ENCODE results near the gene MTARC2. TPM values are rescaled to one million over a fixed set of nuclear protein-coding genes. Genes with fewer than 3 reads are reported as not detected.

MTARC2 gene
- total RNA-seq (2021) (12.5 to 15.5 TPM (median 15.2 TPM) in 3 replicates), Bru-seq, nascent RNA (percentile 66 among the genes with signal in this experiment)
- long read RNA-seq, experiment 1, transcript MARC2-202 (8 exons, 2,134 nt), result major isoform, 6 of 21 reads
- long read RNA-seq, experiment 1, partial matches to known transcripts, result 8 of 21 reads
- long read RNA-seq, experiment 1, other reads (novel, unspliced or antisense), result 7 of 21 reads
- long read RNA-seq, experiment 2, transcript MARC2-202 (8 exons, 2,134 nt), result major isoform, 8 of 18 reads
- long read RNA-seq, experiment 2, partial matches to known transcripts, result 3 of 18 reads
- long read RNA-seq, experiment 2, other reads (novel, unspliced or antisense), result 7 of 18 reads
- long read RNA-seq, experiment 3, result 0 reads

DNA sequence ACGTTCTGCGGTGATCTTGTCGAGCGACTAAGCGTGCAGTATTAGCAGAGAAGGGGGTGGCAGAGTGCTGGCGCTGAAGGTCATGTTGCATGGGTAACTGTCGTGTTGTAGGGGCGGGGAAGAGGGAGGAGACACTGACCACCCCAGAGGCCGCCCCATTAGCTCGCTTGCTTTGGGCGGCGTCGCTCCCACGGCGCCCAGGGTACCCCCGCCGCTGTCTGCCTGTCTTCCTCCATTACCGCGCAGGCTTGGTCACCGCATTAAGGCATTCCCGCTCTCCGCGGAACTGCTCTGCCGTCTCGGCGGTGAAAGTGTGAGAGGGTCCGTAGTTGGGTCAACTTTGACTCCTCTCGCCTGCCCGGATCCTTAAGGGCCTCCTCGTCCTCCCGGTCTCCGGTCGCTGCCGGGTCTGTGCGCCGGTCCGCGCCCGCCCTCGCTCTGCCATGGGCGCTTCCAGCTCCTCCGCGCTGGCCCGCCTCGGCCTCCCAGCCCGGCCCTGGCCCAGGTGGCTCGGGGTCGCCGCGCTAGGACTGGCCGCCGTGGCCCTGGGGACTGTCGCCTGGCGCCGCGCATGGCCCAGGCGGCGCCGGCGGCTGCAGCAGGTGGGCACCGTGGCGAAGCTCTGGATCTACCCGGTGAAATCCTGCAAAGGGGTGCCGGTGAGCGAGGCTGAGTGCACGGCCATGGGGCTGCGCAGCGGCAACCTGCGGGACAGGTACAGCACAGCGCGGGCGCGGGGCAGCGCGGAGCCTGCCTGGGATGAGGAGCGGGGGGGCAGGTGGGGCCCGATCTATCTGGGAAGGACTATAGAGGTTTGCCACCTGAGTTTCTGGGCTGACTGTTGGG lies at the start of gene MTARC2:
Gene MTARC2 (plus strand): TSS at position 234 of the 846 bp plus-strand sequence. CDS start 210 bp downstream, at position 444.
- Mint-ChIP-seq H3K27me3 (ENCODE audit: low read depth) (peaks cover 43% of the 10 kb centered on the region), H3K4me1 (peaks cover 49% of the 10 kb centered on the region), H3K36me3 (no peaks in the 10 kb centered on the region), H3K9me3 (no peaks in the 10 kb centered on the region), H3K27ac (peak within 1 kb of the TSS; percentile 91), H3K4me3 (peak within 1 kb of the TSS; percentile 88)
- ChIA-PET POLR2A (interaction anchor here (0.6 to 2.9 kb wide), 10 partner anchors 14 to 827 kb away, joined by 3 to 22 read pairs (median 3); partner anchors contain the start of genes MTARC1 and RAB3GAP2), CTCF (interaction anchor here (0.8 to 3.5 kb wide), 10 partner anchors 9 to 62 kb away, joined by 3 to 64 read pairs (median 4); partner anchors contain the start of genes C1orf115 and MTARC1)
- ATAC-seq (peak; percentile 92), DNase-seq (ENCODE audit: low spot score) (peak; percentile 81)
- TF ChIP-seq FOXP1 (CRISPR knock-in tag; IDR thresholded peaks at IDR 0.05; ENCODE audit: borderline replicate concordance), result peak; percentile 65
- TF ChIP-seq, protein P1, sequence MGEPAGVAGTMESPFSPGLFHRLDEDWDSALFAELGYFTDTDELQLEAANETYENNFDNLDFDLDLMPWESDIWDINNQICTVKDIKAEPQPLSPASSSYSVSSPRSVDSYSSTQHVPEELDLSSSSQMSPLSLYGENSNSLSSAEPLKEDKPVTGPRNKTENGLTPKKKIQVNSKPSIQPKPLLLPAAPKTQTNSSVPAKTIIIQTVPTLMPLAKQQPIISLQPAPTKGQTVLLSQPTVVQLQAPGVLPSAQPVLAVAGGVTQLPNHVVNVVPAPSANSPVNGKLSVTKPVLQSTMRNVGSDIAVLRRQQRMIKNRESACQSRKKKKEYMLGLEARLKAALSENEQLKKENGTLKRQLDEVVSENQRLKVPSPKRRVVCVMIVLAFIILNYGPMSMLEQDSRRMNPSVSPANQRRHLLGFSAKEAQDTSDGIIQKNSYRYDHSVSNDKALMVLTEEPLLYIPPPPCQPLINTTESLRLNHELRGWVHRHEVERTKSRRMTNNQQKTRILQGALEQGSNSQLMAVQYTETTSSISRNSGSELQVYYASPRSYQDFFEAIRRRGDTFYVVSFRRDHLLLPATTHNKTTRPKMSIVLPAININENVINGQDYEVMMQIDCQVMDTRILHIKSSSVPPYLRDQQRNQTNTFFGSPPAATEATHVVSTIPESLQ (CRISPR knock-in tag; IDR thresholded peaks at IDR 0.05), result no peak
- no peak for TF ChIP-seq EMX1 (CRISPR knock-in tag; IDR thresholded peaks at IDR 0.05)
- no peak for TF ChIP-seq ZNF396 (CRISPR knock-in tag; IDR thresholded peaks at IDR 0.05; ENCODE audit: borderline replicate concordance)
- TF ChIP-seq, protein P2, sequence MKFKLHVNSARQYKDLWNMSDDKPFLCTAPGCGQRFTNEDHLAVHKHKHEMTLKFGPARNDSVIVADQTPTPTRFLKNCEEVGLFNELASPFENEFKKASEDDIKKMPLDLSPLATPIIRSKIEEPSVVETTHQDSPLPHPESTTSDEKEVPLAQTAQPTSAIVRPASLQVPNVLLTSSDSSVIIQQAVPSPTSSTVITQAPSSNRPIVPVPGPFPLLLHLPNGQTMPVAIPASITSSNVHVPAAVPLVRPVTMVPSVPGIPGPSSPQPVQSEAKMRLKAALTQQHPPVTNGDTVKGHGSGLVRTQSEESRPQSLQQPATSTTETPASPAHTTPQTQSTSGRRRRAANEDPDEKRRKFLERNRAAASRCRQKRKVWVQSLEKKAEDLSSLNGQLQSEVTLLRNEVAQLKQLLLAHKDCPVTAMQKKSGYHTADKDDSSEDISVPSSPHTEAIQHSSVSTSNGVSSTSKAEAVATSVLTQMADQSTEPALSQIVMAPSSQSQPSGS (CRISPR knock-in tag; IDR thresholded peaks at IDR 0.05; ENCODE audit: borderline replicate concordance, low read depth), result no peak
- TF ChIP-seq ESRRA (CRISPR knock-in tag; IDR thresholded peaks at IDR 0.05; ENCODE audit: borderline replicate concordance), result 0 out of 2 replicates have a peak, but pooled peaks have one; percentile 44
- TF ChIP-seq ATF1 (CRISPR knock-in tag; IDR thresholded peaks at IDR 0.05), result no peak
- TF ChIP-seq, protein P3, sequence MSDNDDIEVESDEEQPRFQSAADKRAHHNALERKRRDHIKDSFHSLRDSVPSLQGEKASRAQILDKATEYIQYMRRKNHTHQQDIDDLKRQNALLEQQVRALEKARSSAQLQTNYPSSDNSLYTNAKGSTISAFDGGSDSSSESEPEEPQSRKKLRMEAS (CRISPR knock-in tag; IDR thresholded peaks at IDR 0.05), result peak; percentile 87
- no peak for TF ChIP-seq ZNF671 (CRISPR knock-in tag; IDR thresholded peaks at IDR 0.05)
- peak; percentile 9; the same call in 1 of the 2 replicates for TF ChIP-seq ETV6 (CRISPR knock-in tag; IDR thresholded peaks at IDR 0.05)
- TF ChIP-seq ZNF263 (CRISPR knock-in tag; IDR thresholded peaks at IDR 0.05; ENCODE audit: low read depth), result no peak
- TF ChIP-seq, protein P4, sequence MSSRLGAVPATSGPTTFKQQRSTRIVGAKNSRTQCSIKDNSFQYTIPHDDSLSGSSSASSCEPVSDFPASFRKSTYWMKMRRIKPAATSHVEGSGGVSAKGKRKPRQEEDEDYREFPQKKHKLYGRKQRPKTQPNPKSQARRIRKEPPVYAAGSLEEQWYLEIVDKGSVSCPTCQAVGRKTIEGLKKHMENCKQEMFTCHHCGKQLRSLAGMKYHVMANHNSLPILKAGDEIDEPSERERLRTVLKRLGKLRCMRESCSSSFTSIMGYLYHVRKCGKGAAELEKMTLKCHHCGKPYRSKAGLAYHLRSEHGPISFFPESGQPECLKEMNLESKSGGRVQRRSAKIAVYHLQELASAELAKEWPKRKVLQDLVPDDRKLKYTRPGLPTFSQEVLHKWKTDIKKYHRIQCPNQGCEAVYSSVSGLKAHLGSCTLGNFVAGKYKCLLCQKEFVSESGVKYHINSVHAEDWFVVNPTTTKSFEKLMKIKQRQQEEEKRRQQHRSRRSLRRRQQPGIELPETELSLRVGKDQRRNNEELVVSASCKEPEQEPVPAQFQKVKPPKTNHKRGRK (CRISPR knock-in tag; IDR thresholded peaks at IDR 0.05; ENCODE audit: borderline replicate concordance), result no peak
- TF ChIP-seq OVOL2 (CRISPR knock-in tag; IDR thresholded peaks at IDR 0.05; ENCODE audit: borderline replicate concordance), result no peak
- TF ChIP-seq NR3C1 (CRISPR knock-in tag; conservative IDR thresholded peaks at IDR 0.05; ENCODE audit: low read depth), result no peak
- TF ChIP-seq, protein P5, sequence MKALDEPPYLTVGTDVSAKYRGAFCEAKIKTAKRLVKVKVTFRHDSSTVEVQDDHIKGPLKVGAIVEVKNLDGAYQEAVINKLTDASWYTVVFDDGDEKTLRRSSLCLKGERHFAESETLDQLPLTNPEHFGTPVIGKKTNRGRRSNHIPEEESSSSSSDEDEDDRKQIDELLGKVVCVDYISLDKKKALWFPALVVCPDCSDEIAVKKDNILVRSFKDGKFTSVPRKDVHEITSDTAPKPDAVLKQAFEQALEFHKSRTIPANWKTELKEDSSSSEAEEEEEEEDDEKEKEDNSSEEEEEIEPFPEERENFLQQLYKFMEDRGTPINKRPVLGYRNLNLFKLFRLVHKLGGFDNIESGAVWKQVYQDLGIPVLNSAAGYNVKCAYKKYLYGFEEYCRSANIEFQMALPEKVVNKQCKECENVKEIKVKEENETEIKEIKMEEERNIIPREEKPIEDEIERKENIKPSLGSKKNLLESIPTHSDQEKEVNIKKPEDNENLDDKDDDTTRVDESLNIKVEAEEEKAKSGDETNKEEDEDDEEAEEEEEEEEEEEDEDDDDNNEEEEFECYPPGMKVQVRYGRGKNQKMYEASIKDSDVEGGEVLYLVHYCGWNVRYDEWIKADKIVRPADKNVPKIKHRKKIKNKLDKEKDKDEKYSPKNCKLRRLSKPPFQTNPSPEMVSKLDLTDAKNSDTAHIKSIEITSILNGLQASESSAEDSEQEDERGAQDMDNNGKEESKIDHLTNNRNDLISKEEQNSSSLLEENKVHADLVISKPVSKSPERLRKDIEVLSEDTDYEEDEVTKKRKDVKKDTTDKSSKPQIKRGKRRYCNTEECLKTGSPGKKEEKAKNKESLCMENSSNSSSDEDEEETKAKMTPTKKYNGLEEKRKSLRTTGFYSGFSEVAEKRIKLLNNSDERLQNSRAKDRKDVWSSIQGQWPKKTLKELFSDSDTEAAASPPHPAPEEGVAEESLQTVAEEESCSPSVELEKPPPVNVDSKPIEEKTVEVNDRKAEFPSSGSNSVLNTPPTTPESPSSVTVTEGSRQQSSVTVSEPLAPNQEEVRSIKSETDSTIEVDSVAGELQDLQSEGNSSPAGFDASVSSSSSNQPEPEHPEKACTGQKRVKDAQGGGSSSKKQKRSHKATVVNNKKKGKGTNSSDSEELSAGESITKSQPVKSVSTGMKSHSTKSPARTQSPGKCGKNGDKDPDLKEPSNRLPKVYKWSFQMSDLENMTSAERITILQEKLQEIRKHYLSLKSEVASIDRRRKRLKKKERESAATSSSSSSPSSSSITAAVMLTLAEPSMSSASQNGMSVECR (CRISPR knock-in tag; IDR thresholded peaks at IDR 0.05; ENCODE audit: borderline replicate concordance), result peak; percentile 73; the same call in 1 of the 2 replicates
- no peak for TF ChIP-seq CBFB (CRISPR knock-in tag; IDR thresholded peaks at IDR 0.05; ENCODE audit: low read depth)
- TF ChIP-seq, protein P6, sequence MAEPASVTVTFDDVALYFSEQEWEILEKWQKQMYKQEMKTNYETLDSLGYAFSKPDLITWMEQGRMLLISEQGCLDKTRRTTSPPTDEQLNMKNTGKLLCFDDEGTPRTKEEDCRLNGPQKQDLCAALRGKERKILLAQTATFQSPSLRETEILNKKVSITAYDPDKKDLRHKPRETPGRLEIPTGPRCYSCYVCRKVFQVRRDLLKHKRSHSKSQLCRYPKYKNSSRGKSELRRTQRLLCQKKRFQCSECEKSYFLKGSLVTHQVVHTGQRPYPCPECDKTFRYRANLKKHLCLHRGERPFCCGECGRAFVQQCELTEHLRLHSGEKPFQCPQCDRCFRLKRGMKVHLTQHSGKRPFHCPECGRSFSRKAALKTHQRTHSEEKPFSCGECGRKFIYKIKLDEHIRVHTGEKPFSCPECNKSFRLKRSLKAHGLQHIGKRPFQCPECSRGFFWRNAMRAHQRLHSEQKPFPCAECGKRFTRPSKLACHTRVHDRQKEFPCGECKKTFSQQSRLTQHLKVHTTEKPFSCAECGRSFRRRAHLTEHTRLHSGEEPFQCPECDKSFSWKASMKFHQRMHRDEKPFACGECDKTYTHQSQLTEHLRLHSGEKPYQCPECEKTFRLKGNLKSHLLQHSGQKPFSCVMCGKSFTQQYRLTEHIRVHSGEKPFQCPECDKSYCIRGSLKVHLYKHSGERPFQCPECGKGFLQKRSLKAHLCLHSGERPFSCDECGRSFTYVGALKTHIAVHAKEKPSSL (CRISPR knock-in tag; conservative IDR thresholded peaks at IDR 0.05), result no peak
- TF ChIP-seq NFE2L1 (CRISPR knock-in tag; IDR thresholded peaks at IDR 0.05), result no peak
- TF ChIP-seq, protein P7, sequence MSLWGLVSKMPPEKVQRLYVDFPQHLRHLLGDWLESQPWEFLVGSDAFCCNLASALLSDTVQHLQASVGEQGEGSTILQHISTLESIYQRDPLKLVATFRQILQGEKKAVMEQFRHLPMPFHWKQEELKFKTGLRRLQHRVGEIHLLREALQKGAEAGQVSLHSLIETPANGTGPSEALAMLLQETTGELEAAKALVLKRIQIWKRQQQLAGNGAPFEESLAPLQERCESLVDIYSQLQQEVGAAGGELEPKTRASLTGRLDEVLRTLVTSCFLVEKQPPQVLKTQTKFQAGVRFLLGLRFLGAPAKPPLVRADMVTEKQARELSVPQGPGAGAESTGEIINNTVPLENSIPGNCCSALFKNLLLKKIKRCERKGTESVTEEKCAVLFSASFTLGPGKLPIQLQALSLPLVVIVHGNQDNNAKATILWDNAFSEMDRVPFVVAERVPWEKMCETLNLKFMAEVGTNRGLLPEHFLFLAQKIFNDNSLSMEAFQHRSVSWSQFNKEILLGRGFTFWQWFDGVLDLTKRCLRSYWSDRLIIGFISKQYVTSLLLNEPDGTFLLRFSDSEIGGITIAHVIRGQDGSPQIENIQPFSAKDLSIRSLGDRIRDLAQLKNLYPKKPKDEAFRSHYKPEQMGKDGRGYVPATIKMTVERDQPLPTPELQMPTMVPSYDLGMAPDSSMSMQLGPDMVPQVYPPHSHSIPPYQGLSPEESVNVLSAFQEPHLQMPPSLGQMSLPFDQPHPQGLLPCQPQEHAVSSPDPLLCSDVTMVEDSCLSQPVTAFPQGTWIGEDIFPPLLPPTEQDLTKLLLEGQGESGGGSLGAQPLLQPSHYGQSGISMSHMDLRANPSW (CRISPR knock-in tag; conservative IDR thresholded peaks at IDR 0.05; ENCODE audit: low read depth), result no peak
